Middle frontal gyrus (tissue), 1 donor: Measurements from ENCODE around the gene GPAM.
"Not testable (repeated sequence)": the region's sequence is repeated elsewhere in the genome, so short reads cannot be mapped to it uniquely, and the experiment has no call there.

Experiments used
- DNase-seq: peaks from one replicate; pipeline ENCODE4 v3.0.0-alpha.2; 2015; ENCODE audit warnings: low spot score; ENCODE audit errors: extremely low spot score

GPAM gene

DNA sequence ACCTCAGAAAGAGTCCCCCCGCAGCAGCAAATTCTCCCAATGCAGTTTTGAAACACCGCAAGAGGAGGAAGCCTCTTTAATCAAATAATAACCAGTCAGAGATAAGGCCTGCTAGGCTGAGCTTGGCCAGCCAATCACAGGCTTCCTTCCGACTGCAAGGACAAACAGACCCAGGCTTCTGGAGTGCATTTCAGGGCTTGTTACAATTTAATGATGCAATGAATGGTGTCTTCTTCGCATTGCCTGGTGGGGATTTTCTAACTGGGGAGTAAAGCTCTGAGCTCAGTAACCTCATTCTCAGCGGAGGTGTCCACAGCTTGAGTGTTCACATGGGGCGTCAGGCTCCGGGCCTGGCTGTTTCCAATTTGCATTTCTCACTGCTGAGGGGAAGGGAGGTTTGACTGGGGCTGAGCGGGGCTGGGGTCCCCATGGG, 31.8 kb upstream of the GPAM start:
- DNase-seq = no peak

- DNase-seq = no peak
Measured at GRCh38 chr10:112214298-112214926, 30.8 kb upstream of the GPAM start.

DNA sequence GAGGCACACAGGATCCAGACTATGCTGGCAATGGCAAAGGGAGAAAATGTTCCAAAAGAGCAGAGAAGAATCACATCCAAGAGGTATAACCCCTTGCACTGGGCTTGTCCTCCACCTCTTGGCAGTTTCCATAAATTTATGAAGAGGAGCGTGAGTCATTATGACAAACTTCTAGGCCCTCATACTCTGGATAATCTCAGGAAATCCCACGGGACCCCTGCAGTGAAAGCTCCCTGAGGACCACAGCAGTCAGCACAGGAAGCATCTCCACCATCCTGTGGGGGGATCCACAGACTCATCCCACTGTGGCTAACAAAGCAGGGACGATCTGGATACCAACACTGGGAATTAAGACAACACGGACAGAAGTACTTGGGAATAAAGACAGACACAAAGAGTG, 30.3 kb upstream of the GPAM start:
- no peak for DNase-seq

DNA sequence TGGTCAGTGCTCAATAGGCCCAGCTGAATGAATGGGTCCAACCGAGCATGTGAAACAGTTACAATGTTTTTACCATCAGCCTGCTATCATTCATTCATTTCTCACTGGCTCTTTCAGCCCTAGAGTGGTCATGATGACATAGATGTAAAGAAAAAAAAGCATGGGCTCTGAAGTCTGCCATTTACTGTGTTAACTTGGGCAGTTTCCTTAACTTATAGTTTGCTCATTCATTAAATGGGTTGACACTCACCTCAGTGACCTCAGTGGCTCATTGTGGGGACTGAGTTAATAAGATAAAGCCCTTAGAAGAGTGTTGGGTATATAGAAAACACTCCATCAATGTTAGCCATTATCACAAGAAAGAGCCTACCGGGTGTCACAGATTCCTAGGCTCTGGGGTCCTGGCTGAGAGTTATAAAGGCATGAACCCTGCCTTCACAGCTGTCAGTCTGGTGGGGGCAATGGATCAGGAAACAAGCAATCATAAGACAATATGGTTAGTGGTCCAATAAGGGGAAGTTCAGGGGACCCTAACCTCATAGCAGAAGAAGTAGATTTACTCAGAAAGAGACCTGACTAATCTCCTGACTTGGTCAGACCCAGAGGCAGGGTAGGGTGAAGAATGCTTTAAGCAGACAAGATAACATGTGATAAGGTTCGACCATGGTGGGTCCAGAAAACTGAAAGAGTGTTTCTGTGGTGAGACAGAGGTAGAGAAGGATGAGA, 29.7 kb upstream of the GPAM start:
- DNase-seq = no peak

- no peak for DNase-seq
Measured at GRCh38 chr10:112210666-112211065, 27.1 kb upstream of the GPAM start.

- no peak for DNase-seq
Measured at GRCh38 chr10:112209684-112210131, 26.1 kb upstream of the GPAM start.

- DNase-seq = no peak
Measured at GRCh38 chr10:112208997-112209396, 25.4 kb upstream of the GPAM start.

- DNase-seq = no peak
Measured at GRCh38 chr10:112208292-112208691, 24.7 kb upstream of the GPAM start.

DNA sequence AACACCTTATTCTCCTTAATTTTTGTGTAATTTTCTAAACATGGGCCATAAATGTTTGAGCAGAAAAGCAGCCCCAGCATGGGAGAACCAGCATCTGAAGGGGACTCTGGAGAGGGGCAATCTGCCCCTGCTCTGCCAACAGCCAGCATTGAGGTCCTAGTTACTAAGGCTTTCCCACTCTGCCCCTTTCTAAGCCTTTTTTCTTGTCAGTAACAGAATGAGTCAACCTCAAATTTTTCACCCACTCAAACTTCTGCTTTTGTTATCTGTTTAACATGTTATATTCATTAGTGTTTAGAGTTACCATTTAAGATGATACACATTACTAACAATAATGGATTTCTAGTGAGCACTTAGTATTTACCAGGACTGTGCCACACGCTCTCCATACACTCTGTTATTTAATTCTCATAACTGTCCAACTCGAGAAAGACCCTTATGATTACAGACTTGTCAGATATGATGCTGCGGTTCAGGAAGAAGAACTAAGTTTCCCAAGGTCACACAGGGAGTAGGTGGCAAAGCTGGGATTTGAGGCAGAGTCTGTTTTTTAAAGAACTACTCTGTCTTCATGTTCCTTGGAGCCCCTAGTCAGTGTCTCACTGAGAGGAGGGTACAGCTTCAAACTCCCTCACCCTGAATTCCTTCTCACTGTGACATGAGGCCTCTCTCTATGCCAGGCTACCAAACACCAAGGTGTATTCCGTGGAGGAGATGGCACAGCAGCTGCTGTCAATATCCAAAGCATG, 19.9 kb upstream of the GPAM start:
- DNase-seq = no peak

- DNase-seq = no peak
Measured at GRCh38 chr10:112202561-112203241, 19.1 kb upstream of the GPAM start.

- no peak for DNase-seq
Measured at GRCh38 chr10:112202076-112202475, 18.5 kb upstream of the GPAM start.

- DNase-seq = no peak
Measured at GRCh38 chr10:112201334-112201733, 17.8 kb upstream of the GPAM start.

DNA sequence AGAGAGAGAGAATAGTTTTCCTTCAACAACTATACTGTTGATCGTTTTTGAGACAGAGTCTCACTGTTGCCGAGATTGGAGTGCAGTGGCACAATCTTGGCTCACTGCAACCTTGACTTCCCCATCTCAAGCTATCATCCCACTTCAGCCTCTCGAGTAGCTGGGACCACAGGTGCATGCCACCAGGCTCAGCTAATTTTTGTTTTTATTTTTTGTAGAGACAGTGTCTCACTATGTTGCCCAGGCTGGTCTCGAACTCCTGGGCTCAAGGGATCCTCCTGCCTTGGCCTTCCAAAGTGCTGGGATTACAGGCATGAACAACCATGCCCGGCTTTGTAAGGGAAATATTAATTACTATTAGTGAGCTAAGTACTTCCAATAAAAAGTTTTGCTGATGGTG, 16.7 kb upstream of the GPAM start:
- not testable (repeated sequence) for DNase-seq

DNA sequence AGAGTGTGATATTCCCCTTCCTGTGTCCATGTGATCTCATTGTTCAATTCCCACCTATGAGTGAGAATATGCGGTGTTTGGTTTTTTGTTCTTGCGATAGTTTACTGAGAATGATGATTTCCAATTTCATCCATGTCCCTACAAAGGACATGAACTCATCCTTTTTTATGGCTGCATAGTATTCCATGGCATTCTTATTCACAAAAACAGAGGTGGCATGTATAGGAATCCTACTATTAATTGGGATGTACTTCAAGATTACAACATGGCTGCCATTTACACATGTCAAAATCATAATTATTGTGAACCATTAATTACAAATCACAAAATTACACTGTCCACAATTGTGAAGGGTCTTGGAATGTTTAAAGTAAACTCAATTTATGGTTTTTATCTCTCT, 14.1 kb upstream of the GPAM start:
- not testable (repeated sequence) for DNase-seq

DNA sequence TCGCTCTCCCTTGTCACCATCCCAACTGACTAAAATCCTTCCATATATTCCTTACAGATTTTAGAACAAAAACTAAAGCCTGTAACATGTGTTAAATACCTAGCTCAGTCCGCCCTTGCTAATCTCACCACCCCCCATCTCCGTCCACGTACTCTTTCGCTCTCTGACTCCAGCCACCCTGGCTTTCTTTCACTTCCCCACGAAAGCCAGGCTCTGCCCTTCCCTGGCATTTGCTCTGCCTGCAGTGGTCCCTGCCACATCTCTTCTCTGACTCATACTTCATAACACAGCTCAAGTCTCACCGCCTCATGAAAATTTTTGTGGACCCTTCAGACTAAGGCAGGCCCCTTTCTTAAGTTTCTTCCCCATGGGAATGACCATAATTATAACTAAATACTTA, 11.7 kb upstream of the GPAM start:
- no peak for DNase-seq

GRCh38 chr10:112191791-112192190, 8.2 kb upstream of the GPAM start:
- no peak for DNase-seq

DNA sequence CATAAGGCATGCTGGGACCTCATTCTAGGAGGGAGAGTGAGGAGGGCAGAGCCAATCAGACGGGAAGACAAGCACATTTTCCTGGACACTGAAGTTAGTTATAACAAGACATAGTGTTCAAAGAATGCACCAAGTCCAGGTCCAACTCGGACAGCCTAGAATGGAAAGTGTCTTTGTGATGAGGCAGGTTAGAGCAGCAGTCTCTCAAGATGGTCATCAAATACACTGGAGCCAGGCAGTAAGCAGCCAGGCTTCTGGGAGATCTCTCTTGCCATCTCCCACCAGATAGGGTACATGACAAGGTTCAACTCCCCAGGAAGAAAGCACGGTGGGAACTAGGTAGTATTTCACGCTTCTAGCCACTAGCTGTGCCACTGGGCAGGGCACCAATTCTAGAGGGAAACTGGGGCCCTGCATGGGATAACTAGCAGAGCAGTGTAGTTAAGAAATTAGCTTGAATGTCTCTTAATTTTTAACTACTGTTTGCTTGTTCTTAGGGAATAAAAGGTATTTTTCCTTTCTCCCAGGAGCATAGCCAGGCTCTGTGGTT, 7.6 kb upstream of the GPAM start:
- no peak for DNase-seq

DNA sequence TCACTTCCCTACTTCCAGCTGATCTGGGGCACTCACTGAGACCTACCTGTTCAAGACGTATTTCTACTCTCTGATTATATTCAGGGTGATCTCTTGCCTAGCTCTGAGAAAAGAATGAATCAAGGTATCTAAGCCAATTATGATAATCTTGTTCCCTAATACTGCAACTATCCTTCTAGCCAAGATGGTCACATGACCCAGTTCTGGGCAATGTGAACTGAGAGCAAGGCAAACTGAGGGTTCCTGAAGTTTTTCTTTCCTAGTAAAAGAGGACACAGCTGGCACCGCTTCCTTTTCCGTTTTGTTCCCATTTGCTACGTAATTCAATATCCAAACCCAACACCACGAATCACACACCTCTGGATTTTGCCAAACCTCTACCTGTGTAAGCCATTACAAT, 5.9 kb upstream of the GPAM start:
- no peak for DNase-seq

GRCh38 chr10:112187527-112187926, 4.0 kb upstream of the GPAM start:
- no peak for DNase-seq

DNA sequence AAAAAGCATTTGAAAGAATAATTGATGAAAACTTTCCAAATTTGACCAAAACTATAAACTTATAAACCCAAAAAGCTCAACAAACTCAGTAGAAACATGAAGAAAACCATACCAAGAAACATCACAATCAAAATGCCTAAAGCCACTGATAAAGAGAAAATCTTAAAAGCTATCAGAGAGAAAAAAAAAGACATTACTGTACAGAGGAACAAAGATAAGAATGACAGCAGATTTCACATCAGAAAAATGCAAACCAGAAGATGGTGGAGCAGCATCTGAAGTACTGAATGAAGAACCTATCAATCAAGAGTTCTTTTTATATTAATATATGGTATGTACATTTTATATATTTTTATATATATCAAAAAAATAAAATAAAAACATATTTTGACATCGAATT, 2.4 kb upstream of the GPAM start:
- DNase-seq = no peak

DNA sequence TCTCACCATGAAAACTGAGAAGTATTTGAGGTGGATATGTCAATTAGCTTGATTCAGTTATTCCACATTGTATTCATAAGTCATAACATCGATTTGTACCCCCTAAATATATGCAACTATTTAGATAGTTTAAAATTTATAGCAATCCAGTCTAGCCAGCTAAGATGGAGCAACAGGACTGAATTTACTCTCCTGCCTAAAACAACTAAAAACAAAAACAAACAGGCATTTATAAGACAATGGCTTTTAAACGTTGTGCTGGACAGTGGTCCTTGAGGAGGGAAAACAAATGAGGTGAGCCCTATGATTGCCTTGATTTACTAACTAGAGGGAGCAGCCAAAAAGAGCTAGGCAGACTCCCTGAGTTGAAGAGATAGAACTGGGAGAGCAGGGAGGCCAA, 814 bp upstream of the GPAM start:
- no peak for DNase-seq

- no peak for DNase-seq
Measured at GRCh38 chr10:112184052-112184371, 447 bp upstream of the GPAM start.
